HL-60 (cell line): Measurements from ENCODE around the gene STIM2.

Experiments
- DNase-seq, 2 experiments: peaks; one replicate each; pipeline ENCODE4 v3.0.0-alpha.2; 2010 to 2020; ENCODE audit warnings: low read depth in 1 of 2, low spot score in 1 of 2
- H3K27ac ChIP-seq: fragments of 250-450 bp; sonication (Bioruptor Pico); replicated peaks from 2 replicates; pipeline ENCODE4 v1.5.1; 2020; ENCODE audit warnings: mild to moderate bottlenecking, moderate library complexity
- H3K27me3 ChIP-seq: fragments of 250-450 bp; sonication (Bioruptor Pico); 2 replicates; pipeline ENCODE4 v1.5.1; 2021; ENCODE audit warnings: mild to moderate bottlenecking, moderate library complexity; ENCODE audit not compliant: insufficient read depth, poor library complexity, severe bottlenecking
- H3K4me3 ChIP-seq: replicated peaks from 2 replicates; pipeline ENCODE4 v1.5.1; 2011; ENCODE audit warnings: mild to moderate bottlenecking, control low read depth, low read length; ENCODE audit not compliant: insufficient read depth
- GABPA ChIP-seq: IDR thresholded peaks from 2 replicates; pipeline ENCODE4 v1.6.1; 2012; ENCODE audit warnings: low read depth
- POLR2AphosphoS5 ChIP-seq: IDR thresholded peaks from 2 replicates; pipeline ENCODE4 v1.6.1; 2012; ENCODE audit warnings: low read depth
- TF ChIP-seq, protein P1 (sequence below): IDR thresholded peaks from 2 replicates; pipeline ENCODE4 v1.6.1; 2012; ENCODE audit warnings: low read depth; ENCODE audit not compliant: insufficient replicate concordance

Gene STIM2

DNA sequence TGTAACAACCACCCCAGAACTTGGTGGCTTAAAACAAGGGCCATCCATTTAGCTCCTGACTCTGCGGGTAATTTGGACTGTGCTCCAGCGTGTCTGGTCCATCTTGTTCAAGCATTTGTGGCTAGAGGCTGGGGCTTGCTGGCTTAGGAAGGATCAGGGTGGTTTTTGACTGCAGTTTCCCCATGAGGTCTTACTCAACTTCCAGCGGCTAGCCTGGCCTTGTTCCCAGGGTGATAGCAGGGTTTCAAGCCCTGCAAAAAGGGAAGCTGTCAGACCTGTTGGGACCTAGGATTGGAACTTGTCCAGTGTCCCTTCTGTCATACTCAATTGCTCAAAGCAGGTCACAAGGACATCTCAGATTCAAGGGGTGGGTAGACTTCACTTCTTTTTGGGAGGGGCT is 205.9 kb downstream of the STIM2 start:
- TF ChIP-seq, protein P1, sequence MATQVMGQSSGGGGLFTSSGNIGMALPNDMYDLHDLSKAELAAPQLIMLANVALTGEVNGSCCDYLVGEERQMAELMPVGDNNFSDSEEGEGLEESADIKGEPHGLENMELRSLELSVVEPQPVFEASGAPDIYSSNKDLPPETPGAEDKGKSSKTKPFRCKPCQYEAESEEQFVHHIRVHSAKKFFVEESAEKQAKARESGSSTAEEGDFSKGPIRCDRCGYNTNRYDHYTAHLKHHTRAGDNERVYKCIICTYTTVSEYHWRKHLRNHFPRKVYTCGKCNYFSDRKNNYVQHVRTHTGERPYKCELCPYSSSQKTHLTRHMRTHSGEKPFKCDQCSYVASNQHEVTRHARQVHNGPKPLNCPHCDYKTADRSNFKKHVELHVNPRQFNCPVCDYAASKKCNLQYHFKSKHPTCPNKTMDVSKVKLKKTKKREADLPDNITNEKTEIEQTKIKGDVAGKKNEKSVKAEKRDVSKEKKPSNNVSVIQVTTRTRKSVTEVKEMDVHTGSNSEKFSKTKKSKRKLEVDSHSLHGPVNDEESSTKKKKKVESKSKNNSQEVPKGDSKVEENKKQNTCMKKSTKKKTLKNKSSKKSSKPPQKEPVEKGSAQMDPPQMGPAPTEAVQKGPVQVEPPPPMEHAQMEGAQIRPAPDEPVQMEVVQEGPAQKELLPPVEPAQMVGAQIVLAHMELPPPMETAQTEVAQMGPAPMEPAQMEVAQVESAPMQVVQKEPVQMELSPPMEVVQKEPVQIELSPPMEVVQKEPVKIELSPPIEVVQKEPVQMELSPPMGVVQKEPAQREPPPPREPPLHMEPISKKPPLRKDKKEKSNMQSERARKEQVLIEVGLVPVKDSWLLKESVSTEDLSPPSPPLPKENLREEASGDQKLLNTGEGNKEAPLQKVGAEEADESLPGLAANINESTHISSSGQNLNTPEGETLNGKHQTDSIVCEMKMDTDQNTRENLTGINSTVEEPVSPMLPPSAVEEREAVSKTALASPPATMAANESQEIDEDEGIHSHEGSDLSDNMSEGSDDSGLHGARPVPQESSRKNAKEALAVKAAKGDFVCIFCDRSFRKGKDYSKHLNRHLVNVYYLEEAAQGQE, result no peak
- TF ChIP-seq POLR2AphosphoS5, result peak; percentile 66; the same call in 1 of the 2 replicates
- H3K4me3 ChIP-seq, result no peak overlapping the region
- no peak overlapping the region for H3K27ac ChIP-seq
- H3K27me3 ChIP-seq, result no peaks in the 10 kb centered on the region
- DNase-seq, result peak; percentile 63 to 96

- Histone ChIP-seq H3K4me3 (no peak overlapping the region), H3K27ac (no peak overlapping the region), H3K27me3 (no peaks in the 10 kb centered on the region)
- DNase-seq, result peak in 1 of 2 experiments; percentile 71
- TF ChIP-seq GABPA, result no peak
Measured at GRCh38 chr4:27068151-27068867, 207.7 kb downstream of the STIM2 start.
